NCI-H1694 treated with DMSO at 0.1 percent for 48 hours (cell line): ENCODE measurements around the gene ZNF324B.
"Not testable (repeated sequence)": the region's sequence is repeated elsewhere in the genome, so short reads cannot be mapped to it uniquely, and the experiment has no call there.

Experiments
- DNase-seq: peaks from one replicate; lab custom pipeline; 2025; lab: John Stamatoyannopoulos, UW

ZNF324B gene

DNA sequence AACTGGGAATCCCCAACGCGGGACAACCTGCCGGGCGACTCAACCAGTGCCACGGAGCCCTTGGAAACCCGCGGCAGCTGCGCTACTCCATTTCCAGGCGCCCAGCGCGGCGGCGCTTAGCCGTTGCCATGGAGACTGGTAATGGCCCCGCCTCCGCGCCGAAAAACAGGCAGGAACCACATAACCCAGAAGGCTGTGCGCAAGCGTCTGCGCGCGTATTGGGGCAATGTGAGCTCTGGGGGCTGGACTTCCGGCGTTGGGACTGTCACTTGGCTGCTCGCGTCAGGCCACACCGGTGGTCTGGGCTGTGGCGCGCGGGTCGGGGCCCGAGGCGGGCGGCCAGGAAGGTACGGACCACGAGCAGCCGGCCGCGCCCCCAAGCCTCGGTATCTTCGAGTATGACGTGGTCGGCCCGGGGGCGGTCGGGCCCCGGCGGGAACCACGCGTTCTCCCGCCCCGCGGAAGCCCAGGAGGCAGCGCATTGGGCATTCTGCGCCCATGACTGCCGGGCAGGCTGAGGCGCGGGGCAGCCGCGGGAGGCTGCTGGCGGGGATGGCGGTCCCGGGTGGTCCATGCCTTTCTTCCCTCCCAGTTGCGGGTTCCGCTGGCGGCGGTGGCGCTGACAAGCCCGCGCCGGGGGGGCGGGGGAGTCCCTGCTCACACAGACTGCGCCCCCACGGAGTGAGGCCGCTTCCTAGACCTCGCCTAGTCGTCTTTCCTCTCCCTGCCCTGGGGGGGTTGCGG, at the start of gene ZNF324B:
ZNF324B (plus strand) TSS at position 265 of the 744 bp plus-strand sequence. CDS start 2,080 bp downstream, outside the sequence.
- DNase-seq: peak; percentile 94

GRCh38 chr19:58401840-58402421, 49.5 kb upstream of the ZNF324B start:
- no peak for DNase-seq

- DNase-seq: not testable (repeated sequence)
Measured at GRCh38 chr19:58403920-58404478, 47.4 kb upstream of the ZNF324B start.

GRCh38 chr19:58406818-58407657, 44.4 kb upstream of the ZNF324B start:
- no peak for DNase-seq

- no peak for DNase-seq
Measured at GRCh38 chr19:58407658-58408151, 43.7 kb upstream of the ZNF324B start.

DNA sequence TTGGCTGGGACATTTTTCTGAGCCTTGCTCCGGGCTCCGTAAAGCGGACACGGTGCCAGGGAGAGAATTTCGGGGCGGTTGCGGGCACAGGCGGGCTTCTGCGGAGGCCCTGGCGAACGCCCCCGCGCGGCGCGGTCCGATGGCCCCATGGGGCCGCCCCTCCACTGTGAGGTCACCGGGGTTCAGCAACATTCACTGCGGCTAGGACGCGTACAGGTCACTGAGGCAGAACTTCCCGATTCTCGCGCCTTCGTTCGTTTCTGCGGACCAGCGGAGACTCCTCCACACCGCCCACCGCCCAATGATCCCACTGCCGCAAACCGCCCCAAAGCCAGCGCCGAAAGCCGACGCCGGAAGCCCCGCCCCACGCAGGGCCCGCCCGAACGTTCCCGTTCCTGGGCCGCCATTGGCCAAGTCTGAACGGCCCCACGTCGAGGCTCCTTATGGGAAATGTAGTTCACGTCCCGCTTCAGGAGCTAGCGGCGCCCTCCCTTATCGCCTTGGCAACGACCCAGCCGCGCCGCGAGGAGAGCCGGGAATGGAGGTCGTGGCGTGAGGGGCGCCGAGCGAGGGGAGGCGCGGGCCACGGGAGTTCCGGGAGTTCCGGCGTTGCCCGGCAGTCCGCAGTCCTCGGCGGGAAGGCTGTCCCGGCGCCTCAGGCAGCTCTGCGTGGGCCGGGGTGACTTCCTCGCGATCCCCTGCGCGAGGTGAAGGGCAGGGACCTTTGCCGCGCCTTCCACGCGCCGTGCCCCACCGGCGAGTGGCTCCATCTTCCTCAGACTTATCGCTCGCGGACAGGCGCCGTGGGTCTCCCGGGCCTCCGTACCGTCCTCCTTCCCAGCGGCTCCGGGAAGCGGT, 43.0 kb upstream of the ZNF324B start, which contains the start of gene ZNF584:
ZNF584 (plus strand) TSS at position 498 of the 858 bp plus-strand sequence. CDS start 499 bp downstream, outside the sequence.
- DNase-seq: peak; percentile 95

DNA sequence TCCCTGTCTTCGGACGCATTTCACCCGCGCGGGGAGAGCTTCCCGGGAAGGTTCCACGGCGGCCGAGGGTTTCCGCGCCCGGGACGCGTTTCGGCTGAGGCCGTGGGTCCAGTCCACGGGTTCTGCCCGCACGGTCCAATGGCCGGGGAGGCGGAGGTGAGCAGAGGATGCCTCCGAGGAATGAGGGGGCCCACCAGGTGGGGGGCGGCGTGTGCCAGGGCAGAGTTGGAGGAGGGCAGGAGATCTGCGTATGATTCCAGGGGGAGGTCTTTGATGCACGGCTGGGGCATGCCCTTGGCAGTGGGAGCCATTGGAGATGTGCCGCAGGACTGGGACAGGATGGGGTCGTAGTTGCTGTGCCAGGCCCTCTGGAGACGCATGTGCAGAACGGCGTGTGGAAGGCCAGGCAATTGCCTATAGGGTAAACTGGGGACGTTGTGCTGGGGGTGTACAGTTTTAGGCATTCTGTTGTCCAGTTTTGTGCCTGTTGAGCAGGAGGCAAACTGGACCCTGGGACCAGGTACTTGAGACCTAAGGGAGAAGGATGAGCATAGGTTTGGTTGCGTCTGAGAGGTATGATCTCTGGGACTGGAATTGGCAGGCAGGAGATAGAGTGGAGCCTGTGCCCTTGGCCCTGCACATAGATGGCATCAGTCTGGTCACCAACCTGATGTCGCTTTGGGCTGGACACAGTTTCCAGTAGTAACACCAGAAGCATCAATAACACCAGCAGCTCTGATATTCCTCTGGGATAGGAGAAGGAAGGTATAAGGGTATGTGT, 42.2 kb upstream of the ZNF324B start:
- DNase-seq: peak; percentile 26

GRCh38 chr19:58416604-58417003, 34.8 kb upstream of the ZNF324B start:
- DNase-seq: no peak

GRCh38 chr19:58417071-58417470, 34.4 kb upstream of the ZNF324B start:
- no peak for DNase-seq

DNA sequence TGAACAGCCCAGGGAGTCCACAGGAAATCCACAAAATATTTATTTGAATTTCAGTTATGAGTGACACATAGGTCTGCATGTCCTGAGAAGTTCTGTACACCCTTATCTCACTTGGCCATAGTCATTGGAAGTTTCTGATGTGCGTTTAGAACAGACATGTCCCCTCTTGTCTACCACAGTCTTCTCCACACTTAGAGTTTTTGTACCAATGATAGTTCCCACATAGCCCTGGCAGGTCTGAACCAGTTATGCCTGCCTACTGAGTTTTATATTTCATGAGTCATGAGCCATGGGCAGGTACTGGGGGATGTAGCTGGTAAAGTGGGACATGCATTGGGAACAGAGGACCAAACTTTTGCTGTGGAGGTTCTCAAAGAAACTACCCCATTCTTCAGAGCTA, 22.8 kb upstream of the ZNF324B start:
- no peak for DNase-seq

DNA sequence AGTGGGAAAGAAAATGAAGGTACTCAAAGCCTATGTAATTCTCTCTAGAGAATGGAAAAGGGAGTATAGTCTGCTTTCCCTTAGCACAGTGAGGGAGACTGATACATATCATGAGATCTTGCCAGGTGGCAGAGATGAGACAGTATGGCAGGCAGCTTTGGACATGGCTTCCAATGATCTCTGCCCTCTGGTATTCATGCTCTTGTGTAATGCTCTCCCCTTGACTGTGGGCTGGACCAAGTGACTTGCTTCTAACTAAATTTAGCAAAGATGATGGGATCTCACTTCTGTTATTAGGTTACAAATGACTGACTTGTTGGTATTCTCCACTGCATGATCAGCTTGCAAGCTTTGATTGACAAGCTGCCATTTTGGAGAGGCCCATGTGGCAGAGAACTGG, 21.7 kb upstream of the ZNF324B start:
- DNase-seq: no peak

DNA sequence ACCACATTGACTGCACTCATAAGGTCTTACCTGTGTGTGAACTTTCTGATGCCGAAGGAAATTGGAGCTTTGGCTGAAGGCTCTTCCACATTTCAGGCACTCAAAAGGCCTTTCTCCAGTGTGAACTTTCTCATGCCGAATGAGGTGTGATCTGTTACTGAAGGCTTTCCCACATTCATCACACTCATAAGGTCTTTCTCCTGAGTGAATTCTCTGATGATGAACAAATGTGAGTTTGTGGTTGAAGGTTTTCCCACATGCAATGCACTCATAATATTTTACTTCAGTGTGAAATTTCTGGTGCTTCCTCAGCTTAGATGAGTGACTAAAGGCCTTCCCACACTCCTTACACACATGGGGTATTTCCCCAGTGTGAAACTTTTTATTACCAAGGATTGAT, 17.2 kb upstream of the ZNF324B start:
- no peak for DNase-seq

GRCh38 chr19:58439576-58440554, 11.6 kb upstream of the ZNF324B start, which contains the start of gene ZNF132:
ZNF132 (minus strand) TSS chr19:58440153; CDS start chr19:58439821, 332 bp downstream.
- DNase-seq: no peak

GRCh38 chr19:58440556-58440955, 10.9 kb upstream of the ZNF324B start:
- DNase-seq: no peak

DNA sequence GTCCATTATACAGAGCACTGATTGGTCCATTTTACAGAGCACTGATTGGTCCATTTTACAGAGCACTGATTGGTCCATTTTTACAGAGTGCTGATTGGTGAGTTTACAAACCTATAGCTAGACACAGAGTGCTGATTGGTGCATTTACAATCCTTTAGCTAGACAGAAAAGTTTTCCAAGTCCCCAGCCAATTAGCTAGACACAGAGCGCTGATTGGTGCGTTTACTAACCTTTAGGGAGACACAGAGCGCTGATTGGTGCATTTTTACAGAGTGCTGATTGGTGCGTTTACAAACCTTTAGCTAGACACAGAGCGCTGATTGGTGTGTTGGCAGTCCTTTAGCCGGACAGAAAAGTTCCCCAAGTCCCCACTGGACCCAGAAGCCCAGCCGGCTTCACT, 8.4 kb upstream of the ZNF324B start:
- DNase-seq: not testable (repeated sequence)

GRCh38 chr19:58448860-58449259, 2.6 kb upstream of the ZNF324B start:
- not testable (repeated sequence) for DNase-seq

DNA sequence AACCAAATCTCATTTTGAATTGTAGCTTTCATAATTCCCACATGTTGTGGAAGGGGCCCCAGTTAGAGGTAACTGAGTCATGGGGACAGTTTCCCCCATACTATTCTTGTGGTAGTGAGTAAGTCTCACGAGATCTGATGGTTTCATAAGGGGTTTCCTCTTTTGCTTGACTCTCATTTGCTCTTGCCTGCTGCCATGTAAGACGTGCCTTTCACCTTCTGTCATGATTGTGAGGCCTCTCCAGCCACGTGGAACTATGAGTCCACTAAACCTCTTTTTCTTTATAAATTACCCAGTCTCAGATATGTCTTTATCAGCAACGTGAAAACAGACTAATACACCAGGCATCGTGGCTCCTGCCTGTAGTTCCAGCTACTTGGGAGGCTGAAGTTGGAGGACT, 1.4 kb upstream of the ZNF324B start:
- DNase-seq: not testable (repeated sequence)

GRCh38 chr19:58450856-58451357, 515 bp upstream of the ZNF324B start:
- DNase-seq: no peak

- DNase-seq: no peak
Measured at GRCh38 chr19:58453743-58454142, 2.3 kb downstream of the ZNF324B start.
